HepG2 (cell line): ENCODE measurements around the gene SMPX. TPM values are rescaled to one million over a fixed set of nuclear protein-coding genes. Genes with fewer than 3 reads are reported as not detected.

Experiments
- ATAC-seq: fragments of 200-7000 bp; cut with Tn5 transposase; 3 replicates; pipeline ENCODE4 v1.9.1; 2020; ENCODE audit warnings: mild to moderate bottlenecking, moderate library complexity
- BruUV-seq: library from RNA; stranded (reverse); fragments of 400-500 nt; replicated peaks from 2 replicates; lab custom pipeline; 2021; lab: Mats Ljungman, UMichigan
- CTCF ChIA-PET: fragments of 300-600 bp; formaldehyde crosslinking; extraction: SDS; loops from one replicate; lab custom pipeline; 2021; ENCODE audit warnings: low total read pairs, inconsistent platforms, low intra/inter-chr PET ratio; lab: Yijun Ruan, JAX
- POLR2A ChIA-PET: fragments of 350-600 bp; sonication (Branson Sonifier 250); formaldehyde crosslinking; loops from one replicate; lab custom pipeline; 2020; ENCODE audit warnings: antibody characterized with exemption, inconsistent platforms; lab: Yijun Ruan, JAX
- DNase-seq: peaks from one replicate; pipeline ENCODE4 v3.0.0-alpha.2; 2015; ENCODE audit warnings: low spot score
- FAIRE-seq: peaks from 3 replicates; lab custom pipeline; 2011; peaks lifted over from hg19 to GRCh38; lab: Jason Lieb, UNC
- H2AFZ ChIP-seq: one replicate; pipeline ENCODE4 v1.6.1; 2011; ENCODE audit warnings: low read length, inconsistent platforms
- H3K27ac ChIP-seq: fragments of 300-600 bp; 3 replicates; pipeline ENCODE4 v1.8.0; 2011; ENCODE audit warnings: mixed run types, mild to moderate bottlenecking, mixed read lengths, low read length, inconsistent platforms; ENCODE audit not compliant: insufficient read depth; ENCODE audit errors: extremely low read length
- H3K27me3 ChIP-seq, 2 experiments: fragments of 200-600 bp in 1 of 2; 2 replicates in 1 of 2; 3 replicates in 1 of 2; pipeline versions ENCODE4 v1.6.0 to v1.8.0; 2011; ENCODE audit warnings: low read length in 2 of 2, mild to moderate bottlenecking in 2 of 2, moderate library complexity in 2 of 2, inconsistent platforms in 1 of 2; ENCODE audit not compliant: insufficient read depth in 2 of 2, control insufficient read depth in 1 of 2
- H3K36me3 ChIP-seq, 2 experiments: fragments of 200-600 bp in 1 of 2; replicated peaks in 1 of 2; 2 replicates in 1 of 2; 3 replicates in 1 of 2; pipeline versions ENCODE4 v1.5.1 to v1.8.0; 2011; ENCODE audit warnings: low read length in 2 of 2, inconsistent platforms in 1 of 2; ENCODE audit not compliant: insufficient read depth in 2 of 2, control insufficient read depth in 1 of 2
- H3K4me1 ChIP-seq: 2 replicates; pipeline ENCODE4 v1.5.1; 2012; ENCODE audit warnings: low read length, inconsistent platforms; ENCODE audit not compliant: insufficient read depth
- H3K4me2 ChIP-seq: 2 replicates; pipeline ENCODE4 v1.6.0; 2011; ENCODE audit warnings: low read depth, low read length, inconsistent platforms
- H3K4me3 ChIP-seq, 3 experiments: fragments of 200-600 bp in 1 of 3; sonication (generic), shearing (Covaris generic) in 1 of 3; replicated peaks in 1 of 3; 2 replicates each; pipeline ENCODE4 v1.5.1; 2011 to 2016; ENCODE audit warnings: low read length in 3 of 3, inconsistent platforms in 2 of 3, low read depth in 2 of 3, mild to moderate bottlenecking in 2 of 3, control low read depth in 1 of 3, mixed read lengths in 1 of 3; ENCODE audit not compliant: insufficient read depth in 1 of 3
- H3K79me2 ChIP-seq: one replicate; pipeline ENCODE4 v1.6.1; 2011; ENCODE audit warnings: low read length, inconsistent platforms; ENCODE audit not compliant: insufficient read depth
- H3K9ac ChIP-seq: 2 replicates; pipeline ENCODE4 v1.6.0; 2011; ENCODE audit warnings: mild to moderate bottlenecking, low read depth, low read length, inconsistent platforms; ENCODE audit not compliant: insufficient read depth
- H3K9me3 ChIP-seq: 2 replicates; pipeline ENCODE4 v1.5.1; 2012; ENCODE audit warnings: mild to moderate bottlenecking, low read length
- H4K20me1 ChIP-seq: 2 replicates; pipeline ENCODE4 v1.6.0; 2011; ENCODE audit warnings: inconsistent platforms, mild to moderate bottlenecking, low read length, moderate library complexity; ENCODE audit not compliant: insufficient read depth
- ATF6 ChIP-seq: sonication (generic); formaldehyde crosslinking; conservative IDR thresholded peaks from 2 replicates; pipeline ENCODE4 v1.4.0; 2020; ENCODE audit warnings: missing genetic modification reagents
- ERF ChIP-seq: IDR thresholded peaks from 2 replicates; pipeline ENCODE4 v1.6.1; 2018; ENCODE audit warnings: missing biosample characterization, missing genetic modification reagents
- GATAD2A ChIP-seq: IDR thresholded peaks from 2 replicates; pipeline ENCODE4 v1.6.1; 2016
- IRF9 ChIP-seq: sonication (generic); formaldehyde crosslinking; IDR thresholded peaks from 2 replicates; pipeline ENCODE4 v1.8.0; 2022; ENCODE audit warnings: missing genetic modification reagents, mild to moderate bottlenecking, borderline replicate concordance
- KDM5A ChIP-seq: fragments of 200-600 bp; sonication (generic); IDR thresholded peaks from 2 replicates; pipeline ENCODE4 v1.7.0; 2018; ENCODE audit warnings: antibody characterized with exemption, mild to moderate bottlenecking, low read length, borderline replicate concordance
- PHF8 ChIP-seq: sonication (generic); formaldehyde crosslinking; IDR thresholded peaks from 2 replicates; pipeline ENCODE4 v1.5.0; 2020; ENCODE audit warnings: missing genetic modification reagents
- U2AF2 ChIP-seq: fragments of 200-400 bp; formaldehyde crosslinking; IDR thresholded peaks from 2 replicates; pipeline ENCODE4 v1.6.1; 2017; ENCODE audit warnings: low read depth, mild to moderate bottlenecking, low read length
- ZSCAN31 ChIP-seq: sonication (generic); formaldehyde crosslinking; IDR thresholded peaks from 2 replicates; pipeline ENCODE4 v1.5.0; 2020; ENCODE audit warnings: low read depth, mild to moderate bottlenecking, missing genetic modification reagents
- WGBS: methylation state at CpG from one replicate; pipeline ENCODE4 v1.1.6; 2017; ENCODE audit warnings: low lambda C conversion rate; 5-methylcytosine and 5-hydroxymethylcytosine counted together
- in situ Hi-C: cut with HindIII; loops from 2 replicates; pipeline ENCODE4 v1.10.0; 2017; ENCODE audit warnings: low pct_unique_long_range_greater_than_20kb; ENCODE audit not compliant: extremely low pct_ligation_motif_present
- intact Hi-C: fragments of 100-400 bp; cut with micrococcal nuclease; formaldehyde crosslinking; loops from one replicate; pipeline ENCODE4 v1.10.0; 2022; ENCODE audit not compliant: unreplicated experiment
- polyA plus RNA-seq, 8 experiments: library from polyadenylated mRNA; depleted of rRNA in 3 of 8; stranded (reverse) in 7 of 8; unstranded in 1 of 8; fragments of >200 nt; fragmentation: Illumina TruSeq in 4 of 8; extraction: Trizol in 4 of 8; gene quantifications; 2 replicates each; pipeline versions ENCODE4 v1.2.1 to v1.2.3, GENCODE V29; 2011 to 2016; ENCODE audit warnings: low read depth in 4 of 8, missing spikeins in 1 of 8, mixed read lengths in 1 of 8; ENCODE audit not compliant: insufficient read depth in 1 of 8
- total RNA-seq, 5 experiments: library from RNA; depleted of rRNA; stranded (reverse); fragments of >200 nt; fragmentation: Illumina TruSeq; extraction: Trizol; gene quantifications; 2 replicates each; pipeline ENCODE4 v1.2.3, GENCODE V29; 2016; ENCODE audit warnings: low read depth in 1 of 5
- TF ChIP-seq, protein P1 (sequence below): IDR thresholded peaks from 2 replicates; pipeline ENCODE4 v1.6.1; 2012; ENCODE audit warnings: inconsistent platforms

Gene SMPX
- total and polyA plus RNA-seq, 2 of the 13 experiments (the other 11 are each of a cell fraction or from before 2014, with no cell fraction given): 0.95 to 1.8 TPM

DNA sequence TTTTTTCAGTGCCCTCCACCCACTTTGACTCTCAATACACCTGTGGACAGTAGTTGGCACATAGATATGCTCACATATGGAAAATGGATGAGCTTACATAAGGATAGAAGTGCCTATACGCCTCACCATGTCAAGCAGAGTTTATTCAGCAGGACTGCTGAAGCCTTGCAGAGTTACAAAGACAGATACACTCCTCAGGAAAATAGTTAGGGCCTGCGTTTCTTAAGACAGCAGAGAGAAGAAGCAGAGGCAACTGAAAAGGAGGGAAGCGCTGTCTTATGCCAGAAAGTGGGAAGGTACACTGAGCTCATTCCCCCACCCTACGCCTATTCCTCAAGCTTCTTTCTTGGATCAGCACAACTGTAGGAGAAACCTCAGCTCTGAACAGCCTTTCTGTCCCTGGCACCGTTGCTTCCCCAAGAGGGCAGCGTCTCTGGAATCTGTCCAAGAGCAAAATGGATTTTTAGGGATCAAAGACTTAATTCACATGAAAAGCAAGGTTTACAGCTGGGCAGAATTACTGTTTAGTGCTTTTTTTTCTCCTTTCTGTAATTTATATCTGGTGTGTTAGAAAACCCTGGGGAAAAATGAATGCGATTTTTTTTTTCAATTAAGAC, 44.2 kb upstream of the SMPX start:
- DNase-seq (no peak), FAIRE-seq (no peak), ATAC-seq (no peak)
- Histone ChIP-seq H3K79me2 (no peaks in the 10 kb centered on the region), H4K20me1 (no peaks in the 10 kb centered on the region), H3K9me3 (no peaks in the 10 kb centered on the region), H3K4me3 (no peak overlapping the region), H3K27ac (no peak overlapping the region), H3K4me2 (no peak overlapping the region), H3K36me3 (no peaks in the 10 kb centered on the region), H3K9ac (no peak overlapping the region), H3K4me1 (peaks cover 47% of the 10 kb centered on the region), H2AFZ (no peak overlapping the region), H3K27me3 (no peaks in the 10 kb centered on the region)
- BruUV-seq: no TSS peak
- WGBS: 85% methylated on average over 7 of the region's 7 CpGs
- POLR2A ChIA-PET: no interaction called here
- TF ChIP-seq KDM5A (no peak), PHF8 (CRISPR knock-in tag) (no peak), IRF9 (CRISPR knock-in tag) (no peak), GATAD2A (CRISPR knock-in tag) (no peak), U2AF2 (no peak)
- TF ChIP-seq, protein P1, sequence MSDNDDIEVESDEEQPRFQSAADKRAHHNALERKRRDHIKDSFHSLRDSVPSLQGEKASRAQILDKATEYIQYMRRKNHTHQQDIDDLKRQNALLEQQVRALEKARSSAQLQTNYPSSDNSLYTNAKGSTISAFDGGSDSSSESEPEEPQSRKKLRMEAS: no peak
- CTCF ChIA-PET: no interaction called here
- in situ Hi-C loops: no loop called here
- intact Hi-C loops: no loop called here

GRCh38 chrX:21800344-21800770, 42.4 kb upstream of the SMPX start:
- Histone ChIP-seq H3K9ac (no peak overlapping the region), H3K4me3 (no peak overlapping the region), H3K27ac (no peak overlapping the region), H3K36me3 (no peaks in the 10 kb centered on the region), H3K4me2 (peak overlapping the region; percentile 18; the same call in 1 of the 2 replicates), H2AFZ (no peak overlapping the region), H3K4me1 (peaks cover 47% of the 10 kb centered on the region), H4K20me1 (no peaks in the 10 kb centered on the region), H3K9me3 (no peaks in the 10 kb centered on the region), H3K27me3 (no peaks in the 10 kb centered on the region), H3K79me2 (no peaks in the 10 kb centered on the region)
- ChIA-PET POLR2A (no interaction called here), CTCF (no interaction called here)
- no peak for ATAC-seq
- intact Hi-C loops (no loop called here), in situ Hi-C loops (no loop called here)
- no TSS peak for BruUV-seq
- no peak for TF ChIP-seq ZSCAN31
- no peak for TF ChIP-seq ERF (CRISPR knock-in tag)
- TF ChIP-seq ATF6: no peak
- no peak for FAIRE-seq
- WGBS: 0% methylated on average over 1 of the region's 1 CpG
- DNase-seq: no peak
